Right lobe of liver (tissue), 6 donors: ENCODE results near the gene ACSF3. TPM values are rescaled to one million over a fixed set of nuclear protein-coding genes. Genes with fewer than 3 reads are reported as not detected.
A peak's percentile ranks its signal among the peaks of the same experiment; 100 is the strongest.

ENCODE experiments used
- ATAC-seq, 4 donors: fragments of 200-7000 bp; cut with Tn5 transposase; one replicate each; pipeline ENCODE4 v1.9.1; 2020; ENCODE audit warnings: mild to moderate bottlenecking in 4 of 4, moderate library complexity in 4 of 4
- DNase-seq, 3 donors: peaks; one replicate each; pipeline ENCODE4 v3.0.0-alpha.2; 2020
- H3K27ac ChIP-seq, 3 donors: fragments of 200-600 bp; one replicate each; pipeline ENCODE4 v1.8.0; 2022
- H3K27me3 ChIP-seq, 2 donors: fragments of 200-600 bp; one replicate each; pipeline ENCODE4 v1.8.0; 2022
- H3K36me3 ChIP-seq, 4 donors: fragments of 200-600 bp; sonication (generic) in 1 of 4; one replicate each; pipeline versions ENCODE4 v1.5.1 to v1.8.0; 2017 to 2022; ENCODE audit warnings: control low read depth in 1 of 4
- H3K4me1 ChIP-seq, 4 donors: fragments of 200-600 bp; sonication (generic) in 1 of 4; one replicate each; pipeline versions ENCODE4 v1.5.1 to v1.8.0; 2017 to 2022; ENCODE audit warnings: control low read depth in 1 of 4
- H3K4me3 ChIP-seq, 3 donors: fragments of 200-600 bp; one replicate each; pipeline ENCODE4 v1.8.0; 2022
- H3K9me3 ChIP-seq, 4 donors: fragments of 200-600 bp; sonication (generic) in 1 of 4; one replicate each; pipeline versions ENCODE4 v1.5.1 to v1.8.0; 2017 to 2022; ENCODE audit warnings: control low read depth in 1 of 4
- CTCF ChIP-seq, 4 donors: fragments of 200-600 bp in 3 of 4; fragments of 450-650 bp in 1 of 4; IDR thresholded peaks; one replicate each; pipeline versions ENCODE4 v1.5.1 to v1.8.0; 2016 to 2022; ENCODE audit warnings: antibody characterized with exemption in 4 of 4, mild to moderate bottlenecking in 2 of 4
- POLR2A ChIP-seq: fragments of 450-650 bp; IDR thresholded peaks from one replicate; pipeline ENCODE4 v1.6.1; 2017; ENCODE audit warnings: antibody characterized with exemption, mild to moderate bottlenecking
- WGBS: methylation state at CpG from one replicate; pipeline ENCODE4 v1.1.6; 2018; ENCODE audit warnings: low coverage, low lambda C conversion rate; ENCODE audit not compliant: insufficient coverage; ENCODE audit errors: missing lambda C conversion rate; 5-methylcytosine and 5-hydroxymethylcytosine counted together
- intact Hi-C, 2 donors: fragments of 100-400 bp; cut with DNase I; formaldehyde crosslinking; loops; one replicate each; pipeline versions ENCODE4 v1.11.2 to v1.14.1; 2022
- total RNA-seq, 6 experiments: library from RNA; depleted of rRNA in 2 of 6; stranded (reverse); fragments of >200 nt in 2 of 6; fragmentation: NEBNext Ultra II Directional in 3 of 6; extraction: Animal tissue kit (Norgen Biotek cat#: 25700) in 3 of 6; gene quantifications; one replicate each; pipeline versions ENCODE4 v1.1.0 to v1.2.4, GENCODE V29; 2016 to 2023
- donor health status: DM: no; HTN: yes; CAD: no.
- donor health status: DM: no; HTN: no; CAD: no.
- donor health status: DM: no; HTN: no; CAD: no.
- donor health status: DM: no; HTN: yes; CAD: no.
- donor health status: DM: no; HTN: yes; CAD: no.

The ACSF3 gene
- total RNA-seq, 6 experiments from 2014 or later, result 20.2 to 33.6 (median 29.4) TPM

GRCh38 chr16:89160977-89161701, 67.5 kb downstream of the ACSF3 start:
- DNase-seq (no peak), ATAC-seq (no peak)
- H3K27me3 ChIP-seq, result no peaks in the 10 kb centered on the region
- H3K9me3 ChIP-seq, result no peaks in the 10 kb centered on the region
- H3K36me3 ChIP-seq, result no peaks in the 10 kb centered on the region
- no peak overlapping the region for H3K4me3 ChIP-seq
- no peaks in the 10 kb centered on the region for H3K4me1 ChIP-seq
- no CpG with 5 or more reads among the region's 29 CpGs for WGBS
- no peak for TF ChIP-seq CTCF (IDR thresholded peaks at IDR 0.05)
- no peak for TF ChIP-seq POLR2A
- intact Hi-C loops, result loop anchor here in 1 of 2 donors (10.0 kb wide), 2 partner anchors 146 to 346 kb away; partner anchors contain the start of gene APRT
- no peak overlapping the region for H3K27ac ChIP-seq

GRCh38 chr16:89161763-89162713, 68.4 kb downstream of the ACSF3 start:
- WGBS, result 77% methylated on average over 10 of the region's 40 CpGs
- Histone ChIP-seq H3K9me3 (no peaks in the 10 kb centered on the region), H3K27ac (no peak overlapping the region), H3K27me3 (no peaks in the 10 kb centered on the region), H3K4me3 (no peak overlapping the region), H3K4me1 (no peaks in the 10 kb centered on the region), H3K36me3 (no peaks in the 10 kb centered on the region)
- DNase-seq (no peak), ATAC-seq (peak in 1 of 4 donors; percentile 7)
- intact Hi-C loops, result loop anchor here in 1 of 2 donors (10.0 kb wide), 2 partner anchors 147 to 347 kb away; partner anchors contain the start of gene APRT
- no peak for TF ChIP-seq CTCF (IDR thresholded peaks at IDR 0.05)
- no peak for TF ChIP-seq POLR2A

GRCh38 chr16:89163297-89163696, 69.6 kb downstream of the ACSF3 start:
- TF ChIP-seq POLR2A, result no peak
- TF ChIP-seq CTCF (IDR thresholded peaks at IDR 0.05), result no peak
- DNase-seq (no peak), ATAC-seq (no peak)
- intact Hi-C loops, result loop anchor here in 1 of 2 donors (10.0 kb wide), 2 partner anchors 148 to 348 kb away; partner anchors contain the start of gene APRT
- Histone ChIP-seq H3K27me3 (no peaks in the 10 kb centered on the region), H3K4me1 (peaks cover 0 to 5% (median 0%) of the 10 kb centered on the region in 4 donors), H3K4me3 (no peak overlapping the region), H3K27ac (no peak overlapping the region), H3K36me3 (no peaks in the 10 kb centered on the region), H3K9me3 (no peaks in the 10 kb centered on the region)
- WGBS, result 29% methylated on average over 5 of the region's 9 CpGs

- ATAC-seq (no peak), DNase-seq (no peak)
- Histone ChIP-seq H3K9me3 (no peaks in the 10 kb centered on the region), H3K4me1 (peaks cover 0 to 5% (median 0%) of the 10 kb centered on the region in 4 donors), H3K27me3 (peaks cover 0 to 7% of the 10 kb centered on the region in 2 donors), H3K36me3 (no peaks in the 10 kb centered on the region), H3K4me3 (no peak overlapping the region), H3K27ac (no peak overlapping the region)
- TF ChIP-seq CTCF (IDR thresholded peaks at IDR 0.05), result no peak
- no peak for TF ChIP-seq POLR2A
- 56% methylated on average over 10 of the region's 15 CpGs for WGBS
- intact Hi-C loops, result loop anchor here in 1 of 2 donors (10.0 kb wide), 2 partner anchors 150 to 350 kb away; partner anchors contain the start of gene APRT
These were observed 70.8 kb downstream of the ACSF3 start for GRCh38 chr16:89164436-89164835.
